Activated naive CD4-positive, alpha-beta T cell treated with anti-CD3 and anti-CD28 coated beads, Interleukin-2, amount 50 U/mL, for 72 hours (primary cell): Measurements from ENCODE around the gene PIK3CB. TPM values are rescaled to one million over a fixed set of nuclear protein-coding genes. Genes with fewer than 3 reads are reported as not detected.
A peak's percentile ranks its signal among the peaks of the same experiment; 100 is the strongest.
"Not testable (repeated sequence)": the region's sequence is repeated elsewhere in the genome, so short reads cannot be mapped to it uniquely, and the experiment has no call there.

Source experiments
- ATAC-seq, 2 donors: fragments of 150-1000 bp; cut with Tn5 transposase; 2 replicates each; pipeline ENCODE4 v1.10.0; 2021; ENCODE audit warnings: mild to moderate bottlenecking in 2 of 2, moderate library complexity in 2 of 2
- DNase-seq, 2 donors: peaks; one replicate each; pipeline ENCODE4 v3.0.0; 2021 to 2022; ENCODE audit warnings: low spot score in 2 of 2
- H3K27ac Mint-ChIP-seq, 2 donors: one replicate each; pipeline ENCODE4 v1.8.0; 2022; ENCODE audit warnings: mild to moderate bottlenecking in 2 of 2, mixed read lengths in 2 of 2
- H3K36me3 Mint-ChIP-seq, 2 donors: one replicate each; pipeline ENCODE4 v1.8.0; 2022; ENCODE audit warnings: mixed read lengths in 2 of 2
- H3K9me3 Mint-ChIP-seq, 2 donors: one replicate each; pipeline ENCODE4 v1.8.0; 2022; ENCODE audit warnings: mixed read lengths in 2 of 2
- total RNA-seq, 2 donors: library from RNA; stranded (reverse); gene quantifications; one replicate each; pipeline ENCODE4 v1.2.3, GENCODE V29; 2022

PIK3CB gene
- total RNA-seq, 2 donors from 2014 or later: 18.8 to 21.7 TPM

- Mint-ChIP-seq H3K9me3 (no peaks in the 10 kb centered on the region), H3K27ac (no peak overlapping the region), H3K36me3 (no peaks in the 10 kb centered on the region)
- no peak for ATAC-seq
- no peak for DNase-seq
Measured at GRCh38 chr3:138854204-138854603, 19.5 kb upstream of the PIK3CB start.

- Mint-ChIP-seq H3K9me3 (no peaks in the 10 kb centered on the region), H3K36me3 (no peaks in the 10 kb centered on the region), H3K27ac (no peak overlapping the region)
- DNase-seq (no peak), ATAC-seq (no peak)
Measured at GRCh38 chr3:138850151-138850550, 15.4 kb upstream of the PIK3CB start.

GRCh38 chr3:138849222-138849940 lies 14.7 kb upstream of the PIK3CB start:
- H3K27ac Mint-ChIP-seq: peak overlapping the region in 1 of 2 donors; percentile 40
- no peaks in the 10 kb centered on the region for H3K36me3 Mint-ChIP-seq
- no peaks in the 10 kb centered on the region for H3K9me3 Mint-ChIP-seq
- DNase-seq (no peak), ATAC-seq (no peak)

- no peaks in the 10 kb centered on the region for H3K9me3 Mint-ChIP-seq
- H3K36me3 Mint-ChIP-seq: no peaks in the 10 kb centered on the region
- no peak for DNase-seq
- peak overlapping the region in 1 of 2 donors; percentile 40 for H3K27ac Mint-ChIP-seq
- ATAC-seq: no peak
Measured at GRCh38 chr3:138848696-138849095, 14.0 kb upstream of the PIK3CB start.

GRCh38 chr3:138846824-138847223 lies 12.1 kb upstream of the PIK3CB start:
- ATAC-seq, H3K36me3 Mint-ChIP-seq, H3K9me3 Mint-ChIP-seq, H3K27ac Mint-ChIP-seq, DNase-seq: not testable (repeated sequence)

- no peak for ATAC-seq
- no peaks in the 10 kb centered on the region for H3K36me3 Mint-ChIP-seq
- no peak overlapping the region for H3K27ac Mint-ChIP-seq
Measured at GRCh38 chr3:138846262-138846791, 11.6 kb upstream of the PIK3CB start.

GRCh38 chr3:138845771-138846173 lies 11.0 kb upstream of the PIK3CB start:
- H3K27ac Mint-ChIP-seq: no peak overlapping the region
- ATAC-seq (no peak), DNase-seq (no peak)
- no peaks in the 10 kb centered on the region for H3K36me3 Mint-ChIP-seq
- no peaks in the 10 kb centered on the region for H3K9me3 Mint-ChIP-seq

More at GRCh38 chr3:138846262-138846791, 11.6 kb upstream of the PIK3CB start:
- no peak for DNase-seq
- no peaks in the 10 kb centered on the region for H3K9me3 Mint-ChIP-seq

GRCh38 chr3:138845181-138845601 lies 10.5 kb upstream of the PIK3CB start:
- no peak for ATAC-seq
- H3K9me3 Mint-ChIP-seq: no peaks in the 10 kb centered on the region
- H3K36me3 Mint-ChIP-seq: no peaks in the 10 kb centered on the region

GRCh38 chr3:138842483-138843188 lies 7.9 kb upstream of the PIK3CB start:
- Mint-ChIP-seq H3K9me3 (no peaks in the 10 kb centered on the region), H3K36me3 (no peaks in the 10 kb centered on the region), H3K27ac (no peak overlapping the region)
- ATAC-seq: no peak
- no peak for DNase-seq

More at GRCh38 chr3:138845181-138845601, 10.5 kb upstream of the PIK3CB start:
- DNase-seq: no peak
- no peak overlapping the region for H3K27ac Mint-ChIP-seq

- not testable (repeated sequence) for H3K9me3 Mint-ChIP-seq, DNase-seq, H3K27ac Mint-ChIP-seq, ATAC-seq
- H3K36me3 Mint-ChIP-seq: peaks cover 6 to 11% of the 10 kb centered on the region in 2 donors
Measured at GRCh38 chr3:138838385-138838784, 3.7 kb upstream of the PIK3CB start.

- not testable (repeated sequence) for H3K9me3 Mint-ChIP-seq, ATAC-seq, DNase-seq
- Mint-ChIP-seq H3K36me3 (peaks cover 11 to 15% of the 10 kb centered on the region in 2 donors), H3K27ac (peak overlapping the region in 1 of 2 donors; percentile 97)
Measured at GRCh38 chr3:138835846-138836245, 1.1 kb upstream of the PIK3CB start.

- no peak for DNase-seq
- H3K9me3 Mint-ChIP-seq: no peaks in the 10 kb centered on the region
Measured at GRCh38 chr3:138835397-138835757, 649 bp upstream of the PIK3CB start.

GRCh38 chr3:138833899-138834595 lies 681 bp downstream of the PIK3CB start:
- peaks cover 17 to 26% of the 10 kb centered on the region in 2 donors for H3K36me3 Mint-ChIP-seq
- ATAC-seq: peak in 1 of 2 donors; percentile 46
- peaks cover 0 to 3% of the 10 kb centered on the region in 2 donors for H3K9me3 Mint-ChIP-seq
- H3K27ac Mint-ChIP-seq: peak overlapping the region; percentile 96 to 97
- no peak for DNase-seq

More at GRCh38 chr3:138835397-138835757, 649 bp upstream of the PIK3CB start:
- no peak for ATAC-seq
- Mint-ChIP-seq H3K36me3 (peaks cover 12 to 16% of the 10 kb centered on the region in 2 donors), H3K27ac (peak overlapping the region; percentile 97 to 98)

- Mint-ChIP-seq H3K36me3 (peaks cover 17 to 27% of the 10 kb centered on the region in 2 donors), H3K27ac (peak overlapping the region in 1 of 2 donors; percentile 29)
- not testable (repeated sequence) for H3K9me3 Mint-ChIP-seq, ATAC-seq, DNase-seq
Measured at GRCh38 chr3:138832473-138833057, 2.2 kb downstream of the PIK3CB start.

GRCh38 chr3:138829886-138830510 lies 4.7 kb downstream of the PIK3CB start:
- DNase-seq: no peak
- Mint-ChIP-seq H3K36me3 (peaks cover 12 to 27% of the 10 kb centered on the region in 2 donors), H3K27ac (no peak overlapping the region), H3K9me3 (peaks cover 0 to 3% of the 10 kb centered on the region in 2 donors)
- ATAC-seq: no peak

- Mint-ChIP-seq H3K36me3 (peaks cover 10 to 31% of the 10 kb centered on the region in 2 donors), H3K9me3 (peaks cover 0 to 3% of the 10 kb centered on the region in 2 donors), H3K27ac (no peak overlapping the region)
- DNase-seq: no peak
- ATAC-seq: no peak
Measured at GRCh38 chr3:138829097-138829496, 5.6 kb downstream of the PIK3CB start.
